ENCODE measurements around the gene GRK6.

The GRK6 gene

GRCh38 chr5:177490311-177490991 lies 64.0 kb downstream of the GRK6 start:
- peak; percentile 48 for DNase-seq

- DNase-seq: no peak
Measured at GRCh38 chr5:177490992-177491391, 64.5 kb downstream of the GRK6 start.

GRCh38 chr5:177491429-177491945 lies 65.0 kb downstream of the GRK6 start:
- DNase-seq: peak; percentile 35

DNA sequence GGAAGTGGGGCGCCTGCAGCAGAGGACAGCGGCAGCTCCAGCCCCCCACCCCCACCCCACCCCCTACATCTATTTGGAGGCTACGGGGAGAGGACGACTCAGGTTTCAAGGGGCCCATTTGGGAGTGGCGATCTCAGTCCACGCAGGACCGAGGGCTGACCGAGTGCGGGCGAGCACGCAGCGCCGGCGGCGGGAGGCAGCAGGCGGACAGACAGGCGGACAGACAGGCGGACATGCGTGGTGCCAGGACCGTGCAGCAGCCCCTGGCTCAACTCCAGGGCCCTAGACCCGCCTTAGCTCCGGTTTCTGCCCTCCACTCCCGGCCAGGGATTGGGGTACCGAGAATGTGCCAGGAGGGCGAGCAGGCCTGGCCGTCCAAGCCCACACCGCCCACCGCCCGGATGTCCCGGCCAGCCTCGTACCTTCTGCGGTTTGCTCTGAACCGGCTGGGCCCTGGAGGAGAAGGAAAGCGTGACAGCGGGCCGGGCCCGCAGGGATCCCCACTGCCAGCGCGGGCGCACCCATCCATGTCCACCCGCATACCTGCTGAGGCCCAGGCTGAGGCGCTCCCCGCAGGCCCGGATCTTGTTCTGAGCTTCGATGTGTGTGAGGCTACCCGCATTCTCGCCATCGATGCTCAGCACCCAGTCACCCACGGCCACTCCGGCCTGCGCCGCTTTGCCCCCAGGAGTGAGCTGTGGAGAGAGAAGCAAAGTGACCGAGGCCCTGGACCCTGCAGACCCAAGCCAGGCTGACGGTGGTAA lies 65.7 kb downstream of the GRK6 start:
- DNase-seq: no peak

Data from RPMI8226 (cell line).